ENCODE measurements around the gene ZSWIM6.

Gene ZSWIM6

DNA sequence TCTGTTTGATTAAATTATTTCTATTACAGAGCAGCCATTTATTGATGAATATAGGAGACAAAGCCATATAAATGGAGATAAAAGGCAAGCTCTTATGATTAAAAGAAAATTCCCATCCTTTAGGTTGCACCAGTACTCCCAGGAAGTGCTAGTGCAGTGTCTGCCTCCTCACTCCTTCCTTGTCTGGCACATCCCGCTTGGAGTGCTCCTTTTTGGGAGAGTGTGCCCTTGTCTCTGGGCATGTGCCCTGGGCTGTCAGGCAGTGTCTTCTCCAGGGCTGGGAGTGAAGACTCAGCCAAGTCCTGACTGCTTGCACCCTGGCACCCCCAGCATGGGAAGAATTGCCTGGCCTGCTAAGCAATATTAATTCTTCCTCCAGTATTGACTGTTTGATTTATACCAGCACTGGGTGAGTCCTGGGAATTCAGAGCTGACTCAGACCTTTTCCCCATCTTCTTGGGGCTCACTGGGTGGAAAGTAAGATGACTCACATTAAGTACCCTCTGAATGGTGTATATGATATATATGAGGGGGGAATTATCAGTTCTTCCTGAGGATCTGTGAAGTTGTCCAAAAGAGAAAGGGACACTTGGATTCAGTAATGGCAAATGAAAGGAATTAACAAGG lies 62.1 kb downstream of the ZSWIM6 start:
- DNase-seq (ENCODE audit: low read depth) = no peak
- H3K4me3 ChIP-seq (ENCODE audit: low read depth, low read length) = no peak overlapping the region
- TF ChIP-seq, protein P1, sequence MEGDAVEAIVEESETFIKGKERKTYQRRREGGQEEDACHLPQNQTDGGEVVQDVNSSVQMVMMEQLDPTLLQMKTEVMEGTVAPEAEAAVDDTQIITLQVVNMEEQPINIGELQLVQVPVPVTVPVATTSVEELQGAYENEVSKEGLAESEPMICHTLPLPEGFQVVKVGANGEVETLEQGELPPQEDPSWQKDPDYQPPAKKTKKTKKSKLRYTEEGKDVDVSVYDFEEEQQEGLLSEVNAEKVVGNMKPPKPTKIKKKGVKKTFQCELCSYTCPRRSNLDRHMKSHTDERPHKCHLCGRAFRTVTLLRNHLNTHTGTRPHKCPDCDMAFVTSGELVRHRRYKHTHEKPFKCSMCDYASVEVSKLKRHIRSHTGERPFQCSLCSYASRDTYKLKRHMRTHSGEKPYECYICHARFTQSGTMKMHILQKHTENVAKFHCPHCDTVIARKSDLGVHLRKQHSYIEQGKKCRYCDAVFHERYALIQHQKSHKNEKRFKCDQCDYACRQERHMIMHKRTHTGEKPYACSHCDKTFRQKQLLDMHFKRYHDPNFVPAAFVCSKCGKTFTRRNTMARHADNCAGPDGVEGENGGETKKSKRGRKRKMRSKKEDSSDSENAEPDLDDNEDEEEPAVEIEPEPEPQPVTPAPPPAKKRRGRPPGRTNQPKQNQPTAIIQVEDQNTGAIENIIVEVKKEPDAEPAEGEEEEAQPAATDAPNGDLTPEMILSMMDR (IDR thresholded peaks at IDR 0.05; ENCODE audit: insufficient read depth, low read depth, low read length, missing control alignments) = no peak

DNA sequence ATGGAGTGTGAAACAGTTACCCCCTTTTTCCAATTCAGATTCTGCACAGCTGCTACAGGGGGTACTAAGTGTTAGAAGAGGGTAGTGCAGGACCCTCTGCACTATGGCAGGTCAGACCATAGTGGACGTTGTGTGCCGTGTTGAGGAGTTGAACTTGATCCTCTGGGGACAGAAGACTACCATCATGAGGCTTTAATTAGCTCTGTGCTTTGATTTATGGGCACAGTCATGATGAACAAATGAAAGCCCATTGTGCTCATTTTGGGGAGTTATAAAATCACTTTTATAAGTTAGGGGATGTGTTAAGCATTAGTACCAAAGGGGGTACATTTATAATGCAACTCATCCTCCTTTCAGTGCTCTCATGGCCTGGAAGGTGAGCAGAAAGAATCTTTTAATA lies 62.7 kb downstream of the ZSWIM6 start:
- no peak overlapping the region for H3K4me3 ChIP-seq (ENCODE audit: low read depth, low read length)
- no peak for DNase-seq (ENCODE audit: low read depth)
- TF ChIP-seq, protein P1 (IDR thresholded peaks at IDR 0.05; ENCODE audit: insufficient read depth, low read depth, low read length, missing control alignments) = no peak

- H3K4me3 ChIP-seq (ENCODE audit: low read depth, low read length) = no peak overlapping the region
- DNase-seq (ENCODE audit: low read depth) = no peak
- TF ChIP-seq, protein P1 (IDR thresholded peaks at IDR 0.05; ENCODE audit: insufficient read depth, low read depth, low read length, missing control alignments) = no peak
These were observed 65.2 kb downstream of the ZSWIM6 start for GRCh38 chr5:61397238-61397637.

DNA sequence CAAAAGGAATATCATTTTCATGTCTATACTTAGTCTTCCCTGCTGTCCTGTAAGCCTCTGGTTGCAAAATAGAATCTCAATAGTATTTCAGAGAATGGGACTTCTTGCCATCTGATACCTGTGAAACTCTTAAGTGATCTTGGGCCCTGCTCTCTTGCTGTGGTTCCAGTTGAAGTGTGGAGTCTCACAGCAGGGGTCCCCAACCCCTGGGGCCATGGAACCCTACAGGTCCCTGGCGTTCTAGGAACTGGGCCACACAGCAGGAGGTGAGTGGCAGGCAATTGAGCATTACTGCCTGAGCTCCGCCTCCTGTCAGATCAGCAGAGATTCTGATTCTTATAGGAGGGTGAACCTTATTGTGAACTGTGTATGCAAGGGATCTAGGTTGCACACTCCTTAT lies 65.9 kb downstream of the ZSWIM6 start:
- H3K4me3 ChIP-seq (ENCODE audit: low read depth, low read length) = no peak overlapping the region
- TF ChIP-seq, protein P1 (IDR thresholded peaks at IDR 0.05; ENCODE audit: insufficient read depth, low read depth, low read length, missing control alignments) = no peak
- no peak for DNase-seq (ENCODE audit: low read depth)

- DNase-seq (ENCODE audit: low read depth) = no peak
- H3K4me3 ChIP-seq (ENCODE audit: low read depth, low read length) = no peak overlapping the region
- TF ChIP-seq, protein P1 (IDR thresholded peaks at IDR 0.05; ENCODE audit: insufficient read depth, low read depth, low read length, missing control alignments) = no peak
These were observed 66.4 kb downstream of the ZSWIM6 start for GRCh38 chr5:61398440-61398839.

DNA sequence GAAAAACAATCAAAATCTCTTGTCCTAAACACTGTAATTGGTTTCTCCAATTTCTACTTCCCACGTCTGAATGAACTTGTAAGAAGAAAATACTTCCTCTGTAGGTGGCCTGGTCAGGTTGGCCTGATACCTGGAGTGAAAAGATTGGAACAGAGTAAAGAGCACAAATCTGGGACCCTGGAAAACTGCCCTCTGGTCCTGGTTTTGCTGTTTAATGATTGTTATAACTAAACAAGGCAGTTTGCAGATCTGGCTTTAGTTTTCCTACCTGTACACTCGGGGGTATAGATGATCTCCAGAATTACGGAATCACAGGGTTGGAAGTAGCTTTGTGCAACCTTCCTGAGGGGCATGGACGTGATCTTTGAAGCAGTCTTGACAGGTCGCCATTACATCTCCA lies 67.6 kb downstream of the ZSWIM6 start:
- DNase-seq (ENCODE audit: low read depth) = no peak
- TF ChIP-seq, protein P1 (IDR thresholded peaks at IDR 0.05; ENCODE audit: insufficient read depth, low read depth, low read length, missing control alignments) = no peak
- H3K4me3 ChIP-seq (ENCODE audit: low read depth, low read length) = no peak overlapping the region

GRCh38 chr5:61401726-61402125 lies 69.7 kb downstream of the ZSWIM6 start:
- TF ChIP-seq, protein P1 (IDR thresholded peaks at IDR 0.05; ENCODE audit: insufficient read depth, low read depth, low read length, missing control alignments) = no peak
- H3K4me3 ChIP-seq (ENCODE audit: low read depth, low read length) = no peak overlapping the region
- DNase-seq (ENCODE audit: low read depth) = no peak

Measured in GM12865 (cell line).